Thyroid gland (tissue), 4 donors: ENCODE data around the gene ETV5. TPM values are rescaled to one million over a fixed set of nuclear protein-coding genes. Genes with fewer than 3 reads are reported as not detected.
A peak's percentile ranks its signal among the peaks of the same experiment; 100 is the strongest.

Source experiments
- DNase-seq, 2 donors: peaks; one replicate each; pipeline ENCODE4 v3.0.0-alpha.2; 2019
- H3K27ac ChIP-seq, 3 donors: fragments of 200-600 bp; sonication (generic); 1 replicate in 2 of 3; 2 replicates in 1 of 3; pipeline ENCODE4 v1.5.1; 2016 to 2019; ENCODE audit warnings: mild to moderate bottlenecking in 1 of 3, moderate library complexity in 1 of 3
- H3K27me3 ChIP-seq: fragments of 200-600 bp; sonication (generic); one replicate; pipeline ENCODE4 v1.5.1; 2019
- H3K36me3 ChIP-seq, 2 donors: fragments of 200-600 bp; sonication (generic); one replicate each; pipeline ENCODE4 v1.5.1; 2016 to 2019
- H3K4me1 ChIP-seq, 2 donors: fragments of 200-600 bp; sonication (generic); one replicate each; pipeline ENCODE4 v1.5.1; 2017 to 2019
- H3K4me3 ChIP-seq, 3 donors: fragments of 200-600 bp; sonication (generic); replicated peaks in 1 of 3; 1 replicate in 2 of 3; 2 replicates in 1 of 3; pipeline ENCODE4 v1.5.1; 2016; ENCODE audit warnings: mild to moderate bottlenecking in 1 of 3
- H3K9me3 ChIP-seq: fragments of 200-600 bp; sonication (generic); one replicate; pipeline ENCODE4 v1.5.1; 2017
- CTCF ChIP-seq, 6 experiments: fragments of 200-600 bp in 3 of 6; fragments of 450-650 bp in 3 of 6; sonication (generic) in 3 of 6; IDR thresholded peaks; one replicate each; pipeline ENCODE4 v1.5.1; 2016 to 2019; ENCODE audit warnings: antibody characterized with exemption in 6 of 6, mild to moderate bottlenecking in 2 of 6, inconsistent platforms in 1 of 6, moderate library complexity in 1 of 6
- POLR2A ChIP-seq, 2 donors: fragments of 450-650 bp; IDR thresholded peaks; one replicate each; pipeline ENCODE4 v1.6.1; 2017; ENCODE audit warnings: antibody characterized with exemption in 2 of 2, mild to moderate bottlenecking in 2 of 2, moderate library complexity in 1 of 2
- WGBS, 2 donors: methylation state at CpG; one replicate each; pipeline ENCODE4 v1.1.5; 2017; 5-methylcytosine and 5-hydroxymethylcytosine counted together
- intact Hi-C: fragments of 100-400 bp; cut with DNase I; formaldehyde crosslinking; loops from one replicate; pipeline ENCODE4 v1.15.1; 2023
- total RNA-seq, 4 donors: library from RNA; depleted of rRNA; stranded (reverse); fragments of >200 nt; gene quantifications; one replicate each; pipeline ENCODE4 v1.2.3, GENCODE V29; 2016

The ETV5 gene
- total RNA-seq, 4 donors from 2014 or later: 17.9 to 51.5 (median 28.9) TPM

GRCh38 chr3:186044427-186044826, 64.5 kb downstream of the ETV5 start:
- no peak overlapping the region for H3K4me3 ChIP-seq
- H3K27ac ChIP-seq: no peak overlapping the region
- peaks cover 12% of the 10 kb centered on the region in 2 donors for H3K36me3 ChIP-seq
- H3K9me3 ChIP-seq: no peaks in the 10 kb centered on the region
- H3K27me3 ChIP-seq: no peaks in the 10 kb centered on the region
- TF ChIP-seq POLR2A (IDR thresholded peaks at IDR 0.05) (no peak), CTCF (IDR thresholded peaks at IDR 0.05) (no peak)
- H3K4me1 ChIP-seq: peaks cover 5 to 7% of the 10 kb centered on the region in 2 donors
- intact Hi-C loops: no loop called here
- 61 to 67% methylated on average over 3 of the region's 3 CpGs for WGBS, 2 donors
- DNase-seq: peak in 1 of 2 donors; percentile 15

- intact Hi-C loops: no loop called here
- WGBS, 2 donors: 83 to 87% methylated on average over 7 of the region's 7 CpGs
- Histone ChIP-seq H3K27ac (no peak overlapping the region), H3K27me3 (no peaks in the 10 kb centered on the region), H3K4me1 (peaks cover 5 to 7% of the 10 kb centered on the region in 2 donors), H3K9me3 (no peaks in the 10 kb centered on the region), H3K4me3 (no peak overlapping the region), H3K36me3 (peaks cover 1 to 3% of the 10 kb centered on the region in 2 donors)
- no peak for TF ChIP-seq CTCF (IDR thresholded peaks at IDR 0.05)
- TF ChIP-seq POLR2A (IDR thresholded peaks at IDR 0.05): no peak
- no peak for DNase-seq
These were observed 66.2 kb downstream of the ETV5 start for GRCh38 chr3:186042521-186043202.

- Histone ChIP-seq H3K27ac (no peak overlapping the region), H3K27me3 (no peaks in the 10 kb centered on the region), H3K36me3 (peaks cover 0 to 3% of the 10 kb centered on the region in 2 donors), H3K4me3 (no peak overlapping the region), H3K4me1 (peaks cover 5 to 7% of the 10 kb centered on the region in 2 donors), H3K9me3 (no peaks in the 10 kb centered on the region)
- no peak for DNase-seq
- intact Hi-C loops: no loop called here
- TF ChIP-seq CTCF (IDR thresholded peaks at IDR 0.05): no peak
- no peak for TF ChIP-seq POLR2A (IDR thresholded peaks at IDR 0.05)
- 92% methylated on average over 3 of the region's 3 CpGs for WGBS, 2 donors
These were observed 66.9 kb downstream of the ETV5 start for GRCh38 chr3:186042036-186042435.

- TF ChIP-seq CTCF (IDR thresholded peaks at IDR 0.05) (no peak), POLR2A (IDR thresholded peaks at IDR 0.05) (no peak)
- DNase-seq: peak; percentile 51 to 68
- Histone ChIP-seq H3K9me3 (no peaks in the 10 kb centered on the region), H3K4me3 (no peak overlapping the region), H3K27ac (no peak overlapping the region), H3K27me3 (no peaks in the 10 kb centered on the region), H3K36me3 (no peaks in the 10 kb centered on the region), H3K4me1 (no peaks in the 10 kb centered on the region)
- intact Hi-C loops: no loop called here
- WGBS, 2 donors: 38 to 48% methylated on average over 4 of the region's 4 CpGs
These were observed 70.5 kb downstream of the ETV5 start for GRCh38 chr3:186038360-186038759.

GRCh38 chr3:186035277-186035676, 73.6 kb downstream of the ETV5 start:
- TF ChIP-seq CTCF (IDR thresholded peaks at IDR 0.05): no peak
- no peak for TF ChIP-seq POLR2A (IDR thresholded peaks at IDR 0.05)
- Histone ChIP-seq H3K27ac (no peak overlapping the region), H3K4me3 (no peak overlapping the region), H3K9me3 (no peaks in the 10 kb centered on the region), H3K4me1 (no peaks in the 10 kb centered on the region), H3K36me3 (no peaks in the 10 kb centered on the region), H3K27me3 (no peaks in the 10 kb centered on the region)
- intact Hi-C loops: no loop called here
- no peak for DNase-seq
- WGBS, 2 donors: 77 to 81% methylated on average over 4 of the region's 4 CpGs
